ENCODE data around the gene BAHCC1.

- TF ChIP-seq POLR2AphosphoS5 (IDR thresholded peaks at IDR 0.05): no peak
- TF ChIP-seq, protein P1, sequence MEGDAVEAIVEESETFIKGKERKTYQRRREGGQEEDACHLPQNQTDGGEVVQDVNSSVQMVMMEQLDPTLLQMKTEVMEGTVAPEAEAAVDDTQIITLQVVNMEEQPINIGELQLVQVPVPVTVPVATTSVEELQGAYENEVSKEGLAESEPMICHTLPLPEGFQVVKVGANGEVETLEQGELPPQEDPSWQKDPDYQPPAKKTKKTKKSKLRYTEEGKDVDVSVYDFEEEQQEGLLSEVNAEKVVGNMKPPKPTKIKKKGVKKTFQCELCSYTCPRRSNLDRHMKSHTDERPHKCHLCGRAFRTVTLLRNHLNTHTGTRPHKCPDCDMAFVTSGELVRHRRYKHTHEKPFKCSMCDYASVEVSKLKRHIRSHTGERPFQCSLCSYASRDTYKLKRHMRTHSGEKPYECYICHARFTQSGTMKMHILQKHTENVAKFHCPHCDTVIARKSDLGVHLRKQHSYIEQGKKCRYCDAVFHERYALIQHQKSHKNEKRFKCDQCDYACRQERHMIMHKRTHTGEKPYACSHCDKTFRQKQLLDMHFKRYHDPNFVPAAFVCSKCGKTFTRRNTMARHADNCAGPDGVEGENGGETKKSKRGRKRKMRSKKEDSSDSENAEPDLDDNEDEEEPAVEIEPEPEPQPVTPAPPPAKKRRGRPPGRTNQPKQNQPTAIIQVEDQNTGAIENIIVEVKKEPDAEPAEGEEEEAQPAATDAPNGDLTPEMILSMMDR (IDR thresholded peaks at IDR 0.05; ENCODE audit: poor library complexity, severe bottlenecking): no peak
- TF ChIP-seq EZH2 (IDR thresholded peaks at IDR 0.05; ENCODE audit: borderline replicate concordance, insufficient read depth, low read length, poor library complexity, severe bottlenecking): no peak
Measured at GRCh38 chr17:81412490-81413093, 17.3 kb downstream of the BAHCC1 start.
